Stimulated activated CD4-positive, alpha-beta T cell treated with anti-CD3 and anti-CD28 coated beads, TNF-alpha, amount 100 ng/mL, for 48 hours (primary cell): ENCODE measurements around the gene SERPINE1.
"Not testable (repeated sequence)": the region's sequence is repeated elsewhere in the genome, so short reads cannot be mapped to it uniquely, and the experiment has no call there.

Experiments used
- DNase-seq, 3 donors: peaks; one replicate each; pipeline ENCODE4 v3.0.0-alpha.2; 2020; ENCODE audit warnings: low read depth in 3 of 3

Gene SERPINE1

GRCh38 chr7:101122933-101123702 lies 3.8 kb upstream of the SERPINE1 start:
- no peak for DNase-seq

- no peak for DNase-seq
Measured at GRCh38 chr7:101123703-101124068, 3.2 kb upstream of the SERPINE1 start.

- DNase-seq = no peak
Measured at GRCh38 chr7:101124376-101125056, 2.4 kb upstream of the SERPINE1 start.

- no peak for DNase-seq
Measured at GRCh38 chr7:101125989-101126650, 784 bp upstream of the SERPINE1 start.

- no peak for DNase-seq
Measured at GRCh38 chr7:101127460-101128039, 646 bp downstream of the SERPINE1 start.

- no peak for DNase-seq
Measured at GRCh38 chr7:101128040-101128834, 1.3 kb downstream of the SERPINE1 start.

- DNase-seq = no peak
Measured at GRCh38 chr7:101129603-101130117, 2.8 kb downstream of the SERPINE1 start.

GRCh38 chr7:101132626-101133600 lies 6.0 kb downstream of the SERPINE1 start:
- not testable (repeated sequence) for DNase-seq

- no peak for DNase-seq
Measured at GRCh38 chr7:101133621-101134398, 6.9 kb downstream of the SERPINE1 start.

- DNase-seq = no peak
Measured at GRCh38 chr7:101134399-101134980, 7.6 kb downstream of the SERPINE1 start.

GRCh38 chr7:101137651-101138212 lies 10.8 kb downstream of the SERPINE1 start:
- DNase-seq = no peak

GRCh38 chr7:101138213-101138870 lies 11.4 kb downstream of the SERPINE1 start:
- peak; percentile 71 to 86 (median 83) for DNase-seq

- DNase-seq = no peak
Measured at GRCh38 chr7:101140339-101140699, 13.4 kb downstream of the SERPINE1 start.

- no peak for DNase-seq
Measured at GRCh38 chr7:101140746-101141382, 14.0 kb downstream of the SERPINE1 start.

GRCh38 chr7:101151908-101152651 lies 25.2 kb downstream of the SERPINE1 start:
- no peak for DNase-seq

- DNase-seq = peak; percentile 83 to 97 (median 85)
Measured at GRCh38 chr7:101153969-101154692, 27.2 kb downstream of the SERPINE1 start, which contains the start of gene AP1S1. Gene AP1S1 (plus strand): TSS chr7:101154476. CDS start chr7:101154515, 39 bp downstream.
